ENCODE data around the gene OLFM1.
"Not testable (repeated sequence)": the region's sequence is repeated elsewhere in the genome, so short reads cannot be mapped to it uniquely, and the experiment has no call there.

OLFM1 gene

GRCh38 chr9:135152614-135153334 is 65.3 kb downstream of the OLFM1 start:
- no peak for DNase-seq (ENCODE audit: low read depth in 2 of 2)

DNA sequence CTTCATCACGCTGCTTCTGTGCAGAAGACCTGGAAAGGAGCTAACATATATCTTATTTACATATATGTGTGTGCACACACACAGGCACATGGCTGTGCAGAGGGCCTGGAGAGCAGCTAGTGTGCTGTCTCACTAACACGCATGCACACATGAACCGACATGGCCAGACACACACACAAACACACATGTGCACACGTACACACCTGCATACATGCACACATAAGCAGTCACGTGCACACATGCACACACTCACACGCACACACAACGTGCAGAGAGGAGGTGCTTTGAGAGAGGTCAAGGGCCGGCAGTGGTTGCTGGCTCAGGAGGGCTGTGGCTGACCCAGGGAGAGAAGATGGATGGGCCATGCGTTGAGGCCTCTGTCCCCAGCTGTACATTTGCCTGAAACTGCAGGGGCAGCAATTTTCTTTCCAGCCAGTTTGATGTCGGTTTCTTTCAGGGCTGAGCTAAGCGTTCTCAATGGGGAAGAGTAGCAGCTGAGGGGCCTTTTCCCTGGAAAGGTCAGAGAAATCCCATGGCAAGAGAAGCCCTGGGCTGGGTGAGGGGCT is 66.7 kb downstream of the OLFM1 start:
- no peak for DNase-seq (ENCODE audit: low read depth in 2 of 2)

- DNase-seq (ENCODE audit: low read depth in 2 of 2), result no peak
Measured at GRCh38 chr9:135155396-135155795, 67.9 kb downstream of the OLFM1 start.

- peak in 1 of 2 donors; percentile 7 for DNase-seq (ENCODE audit: low read depth in 2 of 2)
Measured at GRCh38 chr9:135156525-135157510, 69.3 kb downstream of the OLFM1 start.

DNA sequence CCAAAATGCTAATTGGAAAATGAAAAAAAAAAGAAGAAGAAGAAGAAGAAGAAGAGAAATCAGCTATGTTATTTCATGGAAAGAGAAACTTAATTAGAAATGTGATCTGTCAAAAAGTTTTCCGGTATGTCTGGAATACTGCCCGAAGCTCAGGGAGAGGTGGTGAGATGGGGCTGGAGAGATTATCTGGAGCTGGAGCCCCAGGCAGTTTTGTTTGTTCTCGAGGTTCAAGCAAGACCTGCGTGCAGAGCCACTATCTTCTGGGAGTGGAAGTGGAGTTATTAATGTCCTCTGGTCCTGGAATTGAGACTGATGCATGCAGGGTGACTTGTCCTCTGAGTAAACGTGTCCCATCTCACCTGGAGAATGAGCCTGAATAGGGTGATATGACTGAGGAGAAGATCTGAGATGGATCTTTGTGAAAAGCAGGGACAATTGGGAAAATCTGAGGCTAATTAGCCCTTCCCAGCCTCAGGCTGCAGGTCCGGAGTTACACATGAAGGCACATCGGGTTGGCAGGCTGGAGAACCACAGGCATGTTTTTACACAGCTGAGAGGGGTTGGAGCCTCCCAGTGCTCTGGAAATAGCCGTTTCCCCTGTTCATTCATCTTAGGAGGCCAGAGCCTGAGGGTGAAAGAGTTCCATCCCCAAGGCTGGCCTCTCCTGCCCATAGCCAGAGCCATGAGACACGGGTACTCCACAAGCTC is 70.5 kb downstream of the OLFM1 start:
- DNase-seq (ENCODE audit: low read depth in 2 of 2), result no peak

GRCh38 chr9:135158564-135158937 is 71.1 kb downstream of the OLFM1 start:
- no peak for DNase-seq (ENCODE audit: low read depth in 2 of 2)

DNA sequence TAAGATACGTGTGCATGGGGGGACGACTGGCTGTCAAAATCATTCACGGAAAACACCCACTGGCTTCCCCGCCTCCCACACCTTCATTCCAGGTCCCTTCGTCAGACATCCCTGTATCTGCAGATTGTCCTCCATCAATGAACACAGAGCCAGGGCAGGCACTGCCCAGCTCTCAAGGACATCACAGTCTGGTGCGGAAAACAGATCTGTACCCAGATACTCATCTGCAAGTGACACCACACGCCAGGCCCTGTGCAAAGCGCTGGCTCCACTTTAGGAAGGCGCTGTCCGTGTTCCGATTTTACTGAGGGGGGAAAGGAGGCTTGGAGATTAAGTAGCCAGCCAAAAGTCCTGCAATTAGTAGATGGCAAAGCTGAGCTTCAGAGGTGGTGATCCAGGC is 72.3 kb downstream of the OLFM1 start:
- DNase-seq (ENCODE audit: low read depth in 2 of 2), result no peak

GRCh38 chr9:135160862-135161261 is 73.4 kb downstream of the OLFM1 start:
- no peak for DNase-seq (ENCODE audit: low read depth in 2 of 2)

DNA sequence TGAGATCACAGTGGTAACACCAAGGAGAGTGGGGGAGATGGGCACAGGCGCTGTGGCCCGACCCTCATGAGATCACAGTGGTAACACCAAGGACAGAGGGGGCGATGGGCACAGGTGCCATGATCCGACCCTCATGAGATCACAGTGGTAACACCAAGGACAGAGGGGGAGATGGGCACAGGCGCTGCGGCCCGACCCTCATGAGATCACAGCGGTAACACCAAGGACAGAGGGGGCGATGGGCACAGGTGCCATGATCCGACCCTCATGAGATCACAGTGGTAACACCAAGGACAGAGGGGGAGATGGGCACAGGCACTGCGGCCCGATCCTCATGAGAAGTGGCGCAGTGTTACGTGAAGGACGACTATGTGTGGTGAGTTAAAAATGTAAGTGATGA is 75.1 kb downstream of the OLFM1 start:
- DNase-seq (ENCODE audit: low read depth in 2 of 2), result not testable (repeated sequence)

GRCh38 chr9:135163023-135163780 is 75.7 kb downstream of the OLFM1 start:
- DNase-seq (ENCODE audit: low read depth in 2 of 2), result no peak

- no peak for DNase-seq (ENCODE audit: low read depth in 2 of 2)
Measured at GRCh38 chr9:135164036-135164435, 76.6 kb downstream of the OLFM1 start.

- DNase-seq (ENCODE audit: low read depth in 2 of 2), result no peak
Measured at GRCh38 chr9:135165003-135165711, 77.7 kb downstream of the OLFM1 start.

DNA sequence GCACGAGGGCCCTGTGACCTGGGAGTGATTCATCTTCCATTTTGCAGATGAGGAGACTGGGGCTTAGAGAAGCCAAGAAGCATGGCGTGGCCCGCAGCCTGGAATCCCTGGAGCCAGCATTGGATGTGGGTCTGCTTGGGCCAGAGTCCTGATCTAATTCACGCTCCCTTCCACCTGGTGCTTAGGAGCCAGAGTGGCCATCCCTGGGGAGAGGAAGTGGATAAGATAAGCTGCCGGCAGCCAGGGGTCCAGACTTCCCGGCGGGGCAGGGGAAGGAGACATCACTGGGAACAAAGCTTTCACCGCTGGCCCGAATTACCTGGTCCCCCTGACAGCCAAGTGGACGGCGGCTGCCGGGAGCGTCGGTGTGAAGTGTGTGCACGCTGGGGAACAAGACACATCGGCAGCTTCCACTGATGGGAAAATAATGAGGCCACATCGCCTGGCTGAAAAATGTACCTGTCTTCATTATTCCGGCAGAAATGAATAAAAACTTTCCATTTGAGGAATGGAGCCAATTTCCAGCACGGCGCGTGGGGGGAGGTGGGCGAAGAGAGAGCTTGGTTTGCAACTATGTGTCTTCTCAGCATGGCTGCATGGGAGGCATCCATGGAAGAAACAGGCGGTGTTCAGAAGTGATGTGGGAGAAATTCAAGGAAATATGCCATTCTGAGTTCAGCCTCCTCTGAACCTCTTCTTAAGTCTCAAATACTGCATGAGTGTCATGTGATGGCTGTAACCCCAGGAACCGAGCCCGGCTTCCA is 78.5 kb downstream of the OLFM1 start:
- no peak for DNase-seq (ENCODE audit: low read depth in 2 of 2)

DNA sequence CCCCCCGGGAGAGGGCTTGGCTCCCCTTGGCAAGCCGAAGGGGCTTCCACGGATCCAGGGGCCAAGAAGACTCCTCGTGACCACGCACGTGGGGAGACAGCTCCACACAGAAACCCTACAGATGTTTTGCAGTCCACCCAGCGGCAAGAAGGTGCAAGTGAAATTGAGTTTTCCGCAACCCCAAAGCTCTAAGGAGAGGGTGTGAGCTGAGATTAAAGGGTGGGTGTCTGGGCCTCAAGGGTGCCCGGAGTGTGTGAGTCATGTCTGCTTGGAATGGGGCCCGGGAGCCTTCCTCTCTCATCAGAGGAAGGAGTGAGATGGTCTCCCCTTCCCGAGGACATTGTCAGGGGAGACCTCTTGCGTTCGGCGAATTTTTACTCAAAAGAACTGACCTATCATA is 79.1 kb downstream of the OLFM1 start:
- no peak for DNase-seq (ENCODE audit: low read depth in 2 of 2)

- DNase-seq (ENCODE audit: low read depth in 2 of 2), result no peak
Measured at GRCh38 chr9:135167356-135167755, 79.9 kb downstream of the OLFM1 start.

DNA sequence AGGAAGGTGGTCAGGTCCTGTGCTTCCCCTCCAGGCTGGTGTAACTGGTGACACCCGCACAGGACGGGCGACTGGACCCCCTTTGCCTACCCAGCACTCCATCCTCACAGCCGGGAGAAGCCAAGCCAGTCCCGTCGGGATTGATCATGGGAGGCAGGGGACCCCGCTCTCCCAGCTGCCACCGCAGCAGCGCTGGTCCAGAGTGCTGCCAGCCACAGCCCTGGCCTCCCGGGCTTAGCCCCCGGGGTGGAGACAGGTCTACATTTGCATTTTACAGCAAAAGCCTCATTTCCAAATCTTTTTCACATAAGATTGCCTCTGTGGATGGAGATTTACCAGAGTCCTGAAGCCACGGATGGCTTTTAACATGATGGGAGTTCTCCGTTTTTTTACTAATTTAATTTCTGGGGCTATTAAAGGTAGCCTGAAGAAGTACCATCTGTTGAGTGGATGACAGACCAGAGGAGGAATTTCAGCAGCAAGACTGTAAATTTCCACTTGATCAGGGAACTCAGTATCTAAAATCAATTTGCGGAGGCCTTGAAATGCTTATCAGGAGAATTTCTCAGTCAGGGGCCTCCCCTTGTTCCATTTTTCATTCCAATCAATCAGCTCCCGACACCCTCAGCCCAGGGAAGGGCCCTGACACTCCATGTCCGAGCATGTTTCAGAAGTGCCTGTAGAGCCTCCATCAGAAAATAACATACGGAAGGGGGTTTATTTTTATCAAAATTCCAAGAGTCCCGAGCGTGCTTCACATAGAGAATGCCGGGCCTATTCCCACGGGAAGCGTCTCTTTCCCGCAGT is 80.6 kb downstream of the OLFM1 start:
- no peak for DNase-seq (ENCODE audit: low read depth in 2 of 2)

DNA sequence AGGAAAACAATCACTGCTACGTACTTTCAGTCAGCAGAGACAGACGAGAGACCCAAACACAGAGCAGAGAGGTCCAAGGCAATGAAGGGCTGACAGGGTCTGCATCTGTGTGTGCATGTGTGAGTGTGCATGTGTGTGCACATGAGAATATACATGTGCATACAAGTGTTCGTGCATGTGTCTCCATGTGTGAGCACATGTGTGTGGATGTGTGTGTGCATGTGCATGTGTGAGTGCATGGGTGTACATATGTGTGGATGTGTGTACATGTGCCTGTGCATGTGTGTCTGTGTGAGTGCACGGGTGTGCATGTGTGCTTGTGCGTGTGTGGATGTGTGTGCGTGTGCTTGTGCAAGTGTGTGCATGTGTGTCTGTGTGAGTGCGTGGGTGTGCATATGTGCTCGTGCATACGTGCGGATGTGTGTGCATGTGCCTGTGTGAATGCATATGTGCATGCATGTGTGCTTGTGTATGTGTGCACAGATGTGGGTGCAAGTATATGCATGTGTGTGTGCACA is 82.3 kb downstream of the OLFM1 start:
- DNase-seq (ENCODE audit: low read depth in 2 of 2), result no peak

DNA sequence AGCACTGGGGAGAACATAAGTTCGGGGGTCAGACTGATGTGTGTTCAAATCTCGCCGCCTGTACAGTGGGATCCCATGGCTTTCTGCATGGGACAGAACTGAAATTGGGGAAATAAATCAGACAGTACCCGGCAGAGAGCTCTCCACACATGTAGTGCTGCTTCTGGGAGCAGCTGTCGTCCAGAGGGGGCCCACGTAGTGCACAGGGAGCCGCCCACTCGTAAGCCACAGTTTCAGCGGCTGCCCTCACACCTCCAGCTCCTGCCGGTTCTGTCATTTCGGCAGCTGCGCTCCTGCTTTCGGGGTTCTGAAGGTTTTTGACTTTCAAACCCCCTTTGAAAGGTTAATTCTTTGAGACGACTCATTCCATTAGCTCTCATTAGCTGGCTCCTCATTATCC is 83.1 kb downstream of the OLFM1 start:
- no peak for DNase-seq (ENCODE audit: low read depth in 2 of 2)

Data from stimulated activated CD4-positive, alpha-beta T cell treated with anti-CD3 and anti-CD28 coated beads, Interleukin-4, amount 100 ng/mL, for 48 hours (primary cell).